GM21447 (cell line): ENCODE results near the gene MT1M.
A peak's percentile ranks its signal among the peaks of the same experiment; 100 is the strongest.
"Not testable (repeated sequence)": the region's sequence is repeated elsewhere in the genome, so short reads cannot be mapped to it uniquely, and the experiment has no call there.

Experiments
- ATAC-seq: cut with Tn5 transposase; IDR thresholded peaks from one replicate; pipeline ENCODE4 v1.9.1; 2021; ENCODE audit not compliant: unreplicated experiment

Gene MT1M

GRCh38 chr16:56608043-56608875 lies 24.2 kb upstream of the MT1M start, which contains the start of gene MT2A:
Gene MT2A (plus strand): TSS chr16:56608584. CDS start chr16:56608656, 72 bp downstream.
- peak; percentile 75 for ATAC-seq

- ATAC-seq: no peak
These were observed 23.5 kb upstream of the MT1M start for GRCh38 chr16:56608876-56609462.

- peak; percentile 54 for ATAC-seq
These were observed 23.0 kb upstream of the MT1M start for GRCh38 chr16:56609463-56609921.

GRCh38 chr16:56610017-56610608 lies 22.3 kb upstream of the MT1M start:
- ATAC-seq: no peak

- no peak for ATAC-seq
These were observed 21.8 kb upstream of the MT1M start for GRCh38 chr16:56610609-56611111.

- ATAC-seq: no peak
These were observed 21.1 kb upstream of the MT1M start for GRCh38 chr16:56611281-56611833.

GRCh38 chr16:56613706-56614105 lies 18.8 kb upstream of the MT1M start:
- ATAC-seq: no peak

GRCh38 chr16:56614549-56614991 lies 17.9 kb upstream of the MT1M start:
- ATAC-seq: no peak

- no peak for ATAC-seq
These were observed 17.1 kb upstream of the MT1M start for GRCh38 chr16:56615353-56615752.

GRCh38 chr16:56616608-56617211 lies 15.7 kb upstream of the MT1M start:
- ATAC-seq: no peak

GRCh38 chr16:56617212-56618085 lies 15.0 kb upstream of the MT1M start:
- no peak for ATAC-seq

- ATAC-seq: no peak
These were observed 14.3 kb upstream of the MT1M start for GRCh38 chr16:56618138-56618537.

- ATAC-seq: no peak
These were observed 12.0 kb upstream of the MT1M start for GRCh38 chr16:56620339-56620897.

- ATAC-seq: not testable (repeated sequence)
These were observed 10.6 kb upstream of the MT1M start for GRCh38 chr16:56621665-56622445.

- not testable (repeated sequence) for ATAC-seq
These were observed 9.3 kb upstream of the MT1M start for GRCh38 chr16:56623184-56623583.

GRCh38 chr16:56623637-56624036 lies 8.8 kb upstream of the MT1M start:
- no peak for ATAC-seq

GRCh38 chr16:56625140-56625942 lies 7.1 kb upstream of the MT1M start, which contains the start of gene MT1E:
Gene MT1E (plus strand): TSS chr16:56625781. CDS start chr16:56625852, 71 bp downstream.
- ATAC-seq: no peak
